Daoy (cell line): Measurements from ENCODE around the gene SEMA4D. TPM values are rescaled to one million over a fixed set of nuclear protein-coding genes. Genes with fewer than 3 reads are reported as not detected.
A peak's percentile ranks its signal among the peaks of the same experiment; 100 is the strongest.

ENCODE experiments used
- DNase-seq: peaks from one replicate; pipeline ENCODE4 v3.0.0-alpha.2; 2015; ENCODE audit warnings: low read depth
- total RNA-seq: library from RNA; depleted of rRNA; stranded (reverse); fragments of >200 nt; shearing (Covaris generic); gene quantifications from 2 replicates; pipeline ENCODE4 v1.2.3, GENCODE V29; 2014

Gene SEMA4D
- total RNA-seq, 1 experiment from 2014 or later, result 4.5 TPM

- DNase-seq, result no peak
Measured at GRCh38 chr9:89446261-89446960, 51.5 kb downstream of the SEMA4D start.

GRCh38 chr9:89445801-89446251, 52.1 kb downstream of the SEMA4D start:
- no peak for DNase-seq

- no peak for DNase-seq
Measured at GRCh38 chr9:89444925-89445765, 52.8 kb downstream of the SEMA4D start.

GRCh38 chr9:89444274-89444673, 53.6 kb downstream of the SEMA4D start:
- no peak for DNase-seq

GRCh38 chr9:89442981-89443814, 54.7 kb downstream of the SEMA4D start:
- peak; percentile 77 for DNase-seq

- DNase-seq, result peak; percentile 43
Measured at GRCh38 chr9:89442501-89442978, 55.4 kb downstream of the SEMA4D start.

- DNase-seq, result no peak
Measured at GRCh38 chr9:89441986-89442385, 55.9 kb downstream of the SEMA4D start.

- no peak for DNase-seq
Measured at GRCh38 chr9:89441655-89441970, 56.3 kb downstream of the SEMA4D start.

GRCh38 chr9:89440951-89441654, 56.8 kb downstream of the SEMA4D start:
- no peak for DNase-seq

GRCh38 chr9:89440548-89440947, 57.4 kb downstream of the SEMA4D start:
- DNase-seq, result no peak

GRCh38 chr9:89440046-89440445, 57.9 kb downstream of the SEMA4D start:
- DNase-seq, result no peak

GRCh38 chr9:89439571-89439970, 58.3 kb downstream of the SEMA4D start:
- no peak for DNase-seq

- DNase-seq, result no peak
Measured at GRCh38 chr9:89438194-89438593, 59.7 kb downstream of the SEMA4D start.

- no peak for DNase-seq
Measured at GRCh38 chr9:89437772-89438171, 60.1 kb downstream of the SEMA4D start.

- no peak for DNase-seq
Measured at GRCh38 chr9:89436963-89437625, 60.8 kb downstream of the SEMA4D start.

GRCh38 chr9:89436326-89436725, 61.6 kb downstream of the SEMA4D start:
- DNase-seq, result no peak

- DNase-seq, result no peak
Measured at GRCh38 chr9:89435071-89435823, 62.7 kb downstream of the SEMA4D start.

GRCh38 chr9:89434636-89435035, 63.3 kb downstream of the SEMA4D start:
- DNase-seq, result no peak

GRCh38 chr9:89433826-89434225, 64.1 kb downstream of the SEMA4D start:
- peak; percentile 87 for DNase-seq

- DNase-seq, result no peak
Measured at GRCh38 chr9:89432986-89433530, 64.9 kb downstream of the SEMA4D start.
